ENCODE data around the gene TAF5L. TPM values are rescaled to one million over a fixed set of nuclear protein-coding genes. Genes with fewer than 3 reads are reported as not detected.

TAF5L gene
- total and polyA plus RNA-seq, 10 of the 15 experiments (the other 5 are each of a cell fraction or from before 2014, with no cell fraction given): 1.1 to 26.2 (median 19.1) TPM

GRCh38 chr1:229558460-229559335 lies 67.2 kb downstream of the TAF5L start, which contains the start of gene ABCB10 (continued):
- TF ChIP-seq SKIL (IDR thresholded peaks at IDR 0.05; ENCODE audit: low read depth, poor library complexity, severe bottlenecking) (no peak), CHD2 (IDR thresholded peaks at IDR 0.05; ENCODE audit: borderline replicate concordance, low read depth, low read length) (peak; percentile 69; the same call in 1 of the 2 replicates), TCF7 (IDR thresholded peaks at IDR 0.05; ENCODE audit: borderline replicate concordance) (no peak), SIN3A (IDR thresholded peaks at IDR 0.05; ENCODE audit: low read depth, low read length) (0 out of 2 replicates have a peak, but pooled peaks have one; percentile 84), SUPT20H (IDR thresholded peaks at IDR 0.05; ENCODE audit: borderline replicate concordance, control insufficient read depth, low read depth, low read length) (no peak), RBBP5 (conservative IDR thresholded peaks at IDR 0.05) (no peak), ZBTB4 (CRISPR knock-in tag; IDR thresholded peaks at IDR 0.05) (no peak), POLR2AphosphoS5 (IDR thresholded peaks at IDR 0.05; ENCODE audit: low read length) (no peak), KLF5 (IDR thresholded peaks at IDR 0.05; ENCODE audit: partially characterized antibody) (no peak), EGR1 (IDR thresholded peaks at IDR 0.05; ENCODE audit: borderline replicate concordance in 1 of 2, low read depth in 2 of 2, low read length in 2 of 2) (peak in 1 of 2 experiments; percentile 90; a peak in 2 of 3 replicates), NFIC (IDR thresholded peaks at IDR 0.05; ENCODE audit: low read depth, low read length) (no peak), KAT2A (conservative IDR thresholded peaks at IDR 0.05; ENCODE audit: control insufficient read depth, low read depth, low read length) (no peak), WRNIP1 (IDR thresholded peaks at IDR 0.05; ENCODE audit: borderline replicate concordance, low read depth, low read length) (no peak), STAT1 (conservative IDR thresholded peaks at IDR 0.05) (no peak), PKNOX1 (IDR thresholded peaks at IDR 0.05) (peak; percentile 91), ATF7 (IDR thresholded peaks at IDR 0.05; ENCODE audit: low read depth) (no peak), DPF2 (IDR thresholded peaks at IDR 0.05) (peak; percentile 65; the same call in 1 of the 2 replicates), RUNX3 (IDR thresholded peaks at IDR 0.05; ENCODE audit: low read length) (peak; percentile 42; the same call in 1 of the 2 replicates)
- TF ChIP-seq, protein P1, sequence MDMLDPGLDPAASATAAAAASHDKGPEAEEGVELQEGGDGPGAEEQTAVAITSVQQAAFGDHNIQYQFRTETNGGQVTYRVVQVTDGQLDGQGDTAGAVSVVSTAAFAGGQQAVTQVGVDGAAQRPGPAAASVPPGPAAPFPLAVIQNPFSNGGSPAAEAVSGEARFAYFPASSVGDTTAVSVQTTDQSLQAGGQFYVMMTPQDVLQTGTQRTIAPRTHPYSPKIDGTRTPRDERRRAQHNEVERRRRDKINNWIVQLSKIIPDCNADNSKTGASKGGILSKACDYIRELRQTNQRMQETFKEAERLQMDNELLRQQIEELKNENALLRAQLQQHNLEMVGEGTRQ (IDR thresholded peaks at IDR 0.05; ENCODE audit: borderline replicate concordance, low read depth, low read length): no peak
- TF ChIP-seq, protein P2, sequence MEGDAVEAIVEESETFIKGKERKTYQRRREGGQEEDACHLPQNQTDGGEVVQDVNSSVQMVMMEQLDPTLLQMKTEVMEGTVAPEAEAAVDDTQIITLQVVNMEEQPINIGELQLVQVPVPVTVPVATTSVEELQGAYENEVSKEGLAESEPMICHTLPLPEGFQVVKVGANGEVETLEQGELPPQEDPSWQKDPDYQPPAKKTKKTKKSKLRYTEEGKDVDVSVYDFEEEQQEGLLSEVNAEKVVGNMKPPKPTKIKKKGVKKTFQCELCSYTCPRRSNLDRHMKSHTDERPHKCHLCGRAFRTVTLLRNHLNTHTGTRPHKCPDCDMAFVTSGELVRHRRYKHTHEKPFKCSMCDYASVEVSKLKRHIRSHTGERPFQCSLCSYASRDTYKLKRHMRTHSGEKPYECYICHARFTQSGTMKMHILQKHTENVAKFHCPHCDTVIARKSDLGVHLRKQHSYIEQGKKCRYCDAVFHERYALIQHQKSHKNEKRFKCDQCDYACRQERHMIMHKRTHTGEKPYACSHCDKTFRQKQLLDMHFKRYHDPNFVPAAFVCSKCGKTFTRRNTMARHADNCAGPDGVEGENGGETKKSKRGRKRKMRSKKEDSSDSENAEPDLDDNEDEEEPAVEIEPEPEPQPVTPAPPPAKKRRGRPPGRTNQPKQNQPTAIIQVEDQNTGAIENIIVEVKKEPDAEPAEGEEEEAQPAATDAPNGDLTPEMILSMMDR (IDR thresholded peaks at IDR 0.05 in 2 of 3, conservative IDR thresholded peaks at IDR 0.05 in 1 of 3; ENCODE audit: control insufficient read depth in 2 of 3, extremely low read depth in 1 of 3, insufficient read depth in 1 of 3, low read depth in 3 of 3, low read length in 3 of 3): peak; percentile 69 to 89 (median 76); a peak in 5 of 6 replicates

Measured in GM12878 (cell line).